ENCODE results near the gene TMEM97.

TMEM97 gene

DNA sequence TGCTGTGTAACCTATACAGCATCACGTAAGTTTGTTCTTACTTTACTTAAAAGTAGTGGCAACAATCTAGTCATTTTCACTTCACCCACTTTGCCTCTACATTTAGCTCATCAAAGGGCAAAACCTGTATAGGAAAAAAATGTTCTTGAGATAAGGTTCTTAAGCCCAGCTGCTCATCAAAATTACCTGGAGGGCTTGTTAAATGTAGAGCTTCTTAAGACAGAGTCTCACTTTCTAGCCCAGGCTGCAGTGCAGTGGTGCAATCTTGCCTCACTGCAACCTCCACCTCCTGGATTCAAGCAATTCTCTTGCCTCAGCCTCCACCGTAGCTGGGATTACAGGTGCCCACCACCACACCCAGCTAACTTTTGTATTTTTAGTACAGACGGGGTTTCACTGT is 38.2 kb upstream of the TMEM97 start (continued):
- TF ChIP-seq ZFP3 (CRISPR knock-in tag; IDR thresholded peaks at IDR 0.05) (no peak), ZFP30 (CRISPR knock-in tag; IDR thresholded peaks at IDR 0.05) (no peak), RARB (CRISPR knock-in tag; IDR thresholded peaks at IDR 0.05) (no peak), ZNF8 (CRISPR knock-in tag; IDR thresholded peaks at IDR 0.05) (no peak), CSDC2 (CRISPR knock-in tag; IDR thresholded peaks at IDR 0.05) (no peak), ESRRG (CRISPR knock-in tag; IDR thresholded peaks at IDR 0.05) (no peak), ZNF70 (CRISPR knock-in tag; IDR thresholded peaks at IDR 0.05) (no peak), TOX (CRISPR knock-in tag; IDR thresholded peaks at IDR 0.05; ENCODE audit: borderline replicate concordance) (no peak)
- TF ChIP-seq, protein P1, sequence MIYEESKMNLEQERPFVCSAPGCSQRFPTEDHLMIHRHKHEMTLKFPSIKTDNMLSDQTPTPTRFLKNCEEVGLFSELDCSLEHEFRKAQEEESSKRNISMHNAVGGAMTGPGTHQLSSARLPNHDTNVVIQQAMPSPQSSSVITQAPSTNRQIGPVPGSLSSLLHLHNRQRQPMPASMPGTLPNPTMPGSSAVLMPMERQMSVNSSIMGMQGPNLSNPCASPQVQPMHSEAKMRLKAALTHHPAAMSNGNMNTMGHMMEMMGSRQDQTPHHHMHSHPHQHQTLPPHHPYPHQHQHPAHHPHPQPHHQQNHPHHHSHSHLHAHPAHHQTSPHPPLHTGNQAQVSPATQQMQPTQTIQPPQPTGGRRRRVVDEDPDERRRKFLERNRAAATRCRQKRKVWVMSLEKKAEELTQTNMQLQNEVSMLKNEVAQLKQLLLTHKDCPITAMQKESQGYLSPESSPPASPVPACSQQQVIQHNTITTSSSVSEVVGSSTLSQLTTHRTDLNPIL (CRISPR knock-in tag; IDR thresholded peaks at IDR 0.05; ENCODE audit: low read depth): no peak

- peak; percentile 91 for ATAC-seq
- no peak for TF ChIP-seq ZC3H10 (CRISPR knock-in tag; IDR thresholded peaks at IDR 0.05)
- 0 out of 2 replicates have a peak, but pooled peaks have one; percentile 26 for TF ChIP-seq ZFP3 (CRISPR knock-in tag; IDR thresholded peaks at IDR 0.05)
- no peak for TF ChIP-seq OSR1 (CRISPR knock-in tag; IDR thresholded peaks at IDR 0.05)
- TF ChIP-seq, protein P2, sequence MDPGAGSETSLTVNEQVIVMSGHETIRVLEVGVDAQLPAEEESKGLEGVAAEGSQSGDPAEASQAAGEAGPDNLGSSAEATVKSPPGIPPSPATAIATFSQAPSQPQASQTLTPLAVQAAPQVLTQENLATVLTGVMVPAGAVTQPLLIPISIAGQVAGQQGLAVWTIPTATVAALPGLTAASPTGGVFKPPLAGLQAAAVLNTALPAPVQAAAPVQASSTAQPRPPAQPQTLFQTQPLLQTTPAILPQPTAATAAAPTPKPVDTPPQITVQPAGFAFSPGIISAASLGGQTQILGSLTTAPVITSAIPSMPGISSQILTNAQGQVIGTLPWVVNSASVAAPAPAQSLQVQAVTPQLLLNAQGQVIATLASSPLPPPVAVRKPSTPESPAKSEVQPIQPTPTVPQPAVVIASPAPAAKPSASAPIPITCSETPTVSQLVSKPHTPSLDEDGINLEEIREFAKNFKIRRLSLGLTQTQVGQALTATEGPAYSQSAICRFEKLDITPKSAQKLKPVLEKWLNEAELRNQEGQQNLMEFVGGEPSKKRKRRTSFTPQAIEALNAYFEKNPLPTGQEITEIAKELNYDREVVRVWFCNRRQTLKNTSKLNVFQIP (CRISPR knock-in tag; IDR thresholded peaks at IDR 0.05; ENCODE audit: borderline replicate concordance, low read depth): no peak
- peak; percentile 68; the same call in 1 of the 2 replicates for TF ChIP-seq CSDC2 (CRISPR knock-in tag; IDR thresholded peaks at IDR 0.05)
- no peak for TF ChIP-seq ISL1 (CRISPR knock-in tag; IDR thresholded peaks at IDR 0.05)
- TF ChIP-seq SNAI2 (CRISPR knock-in tag; IDR thresholded peaks at IDR 0.05): no peak
- TF ChIP-seq CSRNP3 (CRISPR knock-in tag; IDR thresholded peaks at IDR 0.05): no peak
- TF ChIP-seq, protein P3, sequence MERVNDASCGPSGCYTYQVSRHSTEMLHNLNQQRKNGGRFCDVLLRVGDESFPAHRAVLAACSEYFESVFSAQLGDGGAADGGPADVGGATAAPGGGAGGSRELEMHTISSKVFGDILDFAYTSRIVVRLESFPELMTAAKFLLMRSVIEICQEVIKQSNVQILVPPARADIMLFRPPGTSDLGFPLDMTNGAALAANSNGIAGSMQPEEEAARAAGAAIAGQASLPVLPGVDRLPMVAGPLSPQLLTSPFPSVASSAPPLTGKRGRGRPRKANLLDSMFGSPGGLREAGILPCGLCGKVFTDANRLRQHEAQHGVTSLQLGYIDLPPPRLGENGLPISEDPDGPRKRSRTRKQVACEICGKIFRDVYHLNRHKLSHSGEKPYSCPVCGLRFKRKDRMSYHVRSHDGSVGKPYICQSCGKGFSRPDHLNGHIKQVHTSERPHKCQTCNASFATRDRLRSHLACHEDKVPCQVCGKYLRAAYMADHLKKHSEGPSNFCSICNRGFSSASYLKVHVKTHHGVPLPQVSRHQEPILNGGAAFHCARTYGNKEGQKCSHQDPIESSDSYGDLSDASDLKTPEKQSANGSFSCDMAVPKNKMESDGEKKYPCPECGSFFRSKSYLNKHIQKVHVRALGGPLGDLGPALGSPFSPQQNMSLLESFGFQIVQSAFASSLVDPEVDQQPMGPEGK (CRISPR knock-in tag; IDR thresholded peaks at IDR 0.05; ENCODE audit: borderline replicate concordance): no peak
- TF ChIP-seq ESRRG (CRISPR knock-in tag; IDR thresholded peaks at IDR 0.05): no peak
Observed at GRCh38 chr17:28282596-28282995, 36.4 kb upstream of the TMEM97 start.

DNA sequence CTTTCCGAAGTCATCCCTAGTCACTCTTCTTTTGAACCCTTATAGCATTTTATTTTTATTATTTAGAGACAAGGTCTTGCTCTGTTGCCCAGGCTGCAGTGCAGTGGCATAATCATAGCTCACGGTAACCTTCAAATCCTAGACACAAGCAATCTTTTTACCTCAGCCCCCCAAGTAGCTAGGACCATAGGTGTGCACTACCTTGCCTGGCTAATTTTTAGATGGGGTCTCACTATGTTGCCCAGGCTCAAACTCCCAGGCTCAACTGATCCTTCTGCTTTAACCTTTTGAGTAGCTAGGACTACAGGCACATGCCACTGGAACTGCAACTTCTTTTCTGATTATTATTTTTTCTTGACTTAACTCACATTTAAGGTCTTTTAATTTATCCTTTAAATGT is 33.0 kb upstream of the TMEM97 start:
- no peak for TF ChIP-seq ZFP30 (CRISPR knock-in tag; IDR thresholded peaks at IDR 0.05)
- TF ChIP-seq, protein P1 (CRISPR knock-in tag; IDR thresholded peaks at IDR 0.05; ENCODE audit: low read depth): no peak
- TF ChIP-seq ARNTL (CRISPR knock-in tag; IDR thresholded peaks at IDR 0.05; ENCODE audit: borderline replicate concordance, low read depth): no peak
- TF ChIP-seq ZNF70 (CRISPR knock-in tag; IDR thresholded peaks at IDR 0.05): no peak
- TF ChIP-seq ZNF8 (CRISPR knock-in tag; IDR thresholded peaks at IDR 0.05): no peak
- TF ChIP-seq ESRRG (CRISPR knock-in tag; IDR thresholded peaks at IDR 0.05): no peak
- TF ChIP-seq ZC3H10 (CRISPR knock-in tag; IDR thresholded peaks at IDR 0.05): no peak
- ATAC-seq: no peak

DNA sequence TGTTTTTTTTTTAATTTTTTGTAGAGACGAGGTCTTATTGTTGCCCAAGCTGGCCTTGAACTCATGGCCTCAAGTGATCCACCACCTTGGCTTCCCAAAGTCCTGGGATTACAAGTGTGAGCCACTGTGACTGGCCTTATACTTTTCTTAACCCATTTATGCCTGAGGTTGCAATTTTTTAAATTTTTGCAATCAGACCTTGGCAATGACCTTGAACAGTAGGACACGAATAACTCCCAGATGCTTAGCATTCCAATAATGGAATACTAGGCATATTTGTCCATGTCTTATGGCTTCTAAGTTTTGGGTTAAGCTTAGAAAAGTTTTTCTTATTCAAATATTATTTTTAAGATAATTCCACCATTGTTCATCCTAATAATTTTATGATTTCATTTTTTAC is 28.3 kb upstream of the TMEM97 start:
- no peak for ATAC-seq
- no peak for TF ChIP-seq GLIS3 (CRISPR knock-in tag; IDR thresholded peaks at IDR 0.05)
- TF ChIP-seq, protein P4, sequence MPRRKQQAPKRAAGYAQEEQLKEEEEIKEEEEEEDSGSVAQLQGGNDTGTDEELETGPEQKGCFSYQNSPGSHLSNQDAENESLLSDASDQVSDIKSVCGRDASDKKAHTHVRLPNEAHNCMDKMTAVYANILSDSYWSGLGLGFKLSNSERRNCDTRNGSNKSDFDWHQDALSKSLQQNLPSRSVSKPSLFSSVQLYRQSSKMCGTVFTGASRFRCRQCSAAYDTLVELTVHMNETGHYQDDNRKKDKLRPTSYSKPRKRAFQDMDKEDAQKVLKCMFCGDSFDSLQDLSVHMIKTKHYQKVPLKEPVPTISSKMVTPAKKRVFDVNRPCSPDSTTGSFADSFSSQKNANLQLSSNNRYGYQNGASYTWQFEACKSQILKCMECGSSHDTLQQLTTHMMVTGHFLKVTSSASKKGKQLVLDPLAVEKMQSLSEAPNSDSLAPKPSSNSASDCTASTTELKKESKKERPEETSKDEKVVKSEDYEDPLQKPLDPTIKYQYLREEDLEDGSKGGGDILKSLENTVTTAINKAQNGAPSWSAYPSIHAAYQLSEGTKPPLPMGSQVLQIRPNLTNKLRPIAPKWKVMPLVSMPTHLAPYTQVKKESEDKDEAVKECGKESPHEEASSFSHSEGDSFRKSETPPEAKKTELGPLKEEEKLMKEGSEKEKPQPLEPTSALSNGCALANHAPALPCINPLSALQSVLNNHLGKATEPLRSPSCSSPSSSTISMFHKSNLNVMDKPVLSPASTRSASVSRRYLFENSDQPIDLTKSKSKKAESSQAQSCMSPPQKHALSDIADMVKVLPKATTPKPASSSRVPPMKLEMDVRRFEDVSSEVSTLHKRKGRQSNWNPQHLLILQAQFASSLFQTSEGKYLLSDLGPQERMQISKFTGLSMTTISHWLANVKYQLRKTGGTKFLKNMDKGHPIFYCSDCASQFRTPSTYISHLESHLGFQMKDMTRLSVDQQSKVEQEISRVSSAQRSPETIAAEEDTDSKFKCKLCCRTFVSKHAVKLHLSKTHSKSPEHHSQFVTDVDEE (CRISPR knock-in tag; IDR thresholded peaks at IDR 0.05): no peak
- TF ChIP-seq ZFP30 (CRISPR knock-in tag; IDR thresholded peaks at IDR 0.05): no peak
- TF ChIP-seq ZC3H10 (CRISPR knock-in tag; IDR thresholded peaks at IDR 0.05): no peak
- TF ChIP-seq ZNF8 (CRISPR knock-in tag; IDR thresholded peaks at IDR 0.05): no peak
- no peak for TF ChIP-seq ESRRG (CRISPR knock-in tag; IDR thresholded peaks at IDR 0.05)
- TF ChIP-seq ISL1 (CRISPR knock-in tag; IDR thresholded peaks at IDR 0.05): no peak
- TF ChIP-seq ARNTL (CRISPR knock-in tag; IDR thresholded peaks at IDR 0.05; ENCODE audit: borderline replicate concordance, low read depth): no peak

Data from SK-N-SH treated with all-trans-retinoic acid at 6 μM for 48 hours (cell line).